Left ventricle myocardium inferior (tissue), 1 donor: ENCODE data around the gene C20orf202. TPM values are rescaled to one million over a fixed set of nuclear protein-coding genes. Genes with fewer than 3 reads are reported as not detected.

Experiments
- DNase-seq: peaks from one replicate; pipeline ENCODE4 v3.0.0-alpha.2; 2020
- H3K27ac ChIP-seq: fragments of 200-600 bp; replicated peaks from 2 replicates; pipeline ENCODE4 v1.8.0; 2021
- H3K27me3 ChIP-seq: fragments of 200-600 bp; 2 replicates; pipeline ENCODE4 v1.8.0; 2021; ENCODE audit warnings: low read depth
- H3K36me3 ChIP-seq: fragments of 200-600 bp; 2 replicates; pipeline ENCODE4 v1.8.0; 2021
- H3K4me1 ChIP-seq: fragments of 200-600 bp; 2 replicates; pipeline ENCODE4 v1.8.0; 2021
- H3K4me3 ChIP-seq: fragments of 200-600 bp; 2 replicates; pipeline ENCODE4 v1.8.0; 2021; ENCODE audit warnings: mild to moderate bottlenecking, moderate library complexity
- H3K9me3 ChIP-seq: fragments of 200-600 bp; replicated peaks from 2 replicates; pipeline ENCODE4 v1.8.0; 2021
- CTCF ChIP-seq: fragments of 200-600 bp; IDR thresholded peaks from 2 replicates; pipeline ENCODE4 v1.8.0; 2021; ENCODE audit warnings: antibody characterized with exemption, mild to moderate bottlenecking, borderline replicate concordance
- intact Hi-C: fragments of 100-400 bp; cut with micrococcal nuclease; formaldehyde crosslinking; loops from one replicate; pipeline ENCODE4 v1.11.0; 2022
- total RNA-seq: library from RNA; stranded (reverse); fragmentation: NEBNext Ultra II Directional; extraction: Animal tissue kit (Norgen Biotek cat#: 25700); gene quantifications from one replicate; pipeline ENCODE4 v1.2.1, GENCODE V29; 2021
- donor health status: DM: no; HTN: yes; CAD: no; lungs with severe emphysema.

C20orf202 gene
- total RNA-seq, 1 donor from 2014 or later, result 0.41 TPM

- TF ChIP-seq CTCF, result no peak
- Histone ChIP-seq H3K27ac (peak overlapping the region; percentile 42), H3K4me1 (peaks cover 43% of the 10 kb centered on the region), H3K4me3 (no peak overlapping the region), H3K36me3 (no peaks in the 10 kb centered on the region), H3K27me3 (peaks cover 31% of the 10 kb centered on the region), H3K9me3 (no peaks in the 10 kb centered on the region)
- intact Hi-C loops, result no loop called here
- DNase-seq, result no peak
Observed at GRCh38 chr20:1187605-1188171, 15.6 kb upstream of the C20orf202 start.

GRCh38 chr20:1188347-1188746 is 14.9 kb upstream of the C20orf202 start:
- DNase-seq, result no peak
- Histone ChIP-seq H3K27me3 (peaks cover 31% of the 10 kb centered on the region), H3K36me3 (no peaks in the 10 kb centered on the region), H3K27ac (no peak overlapping the region), H3K4me3 (no peak overlapping the region), H3K9me3 (no peaks in the 10 kb centered on the region), H3K4me1 (peaks cover 43% of the 10 kb centered on the region)
- TF ChIP-seq CTCF, result no peak
- intact Hi-C loops, result no loop called here

- intact Hi-C loops, result no loop called here
Observed at GRCh38 chr20:1189827-1190226, 13.4 kb upstream of the C20orf202 start.

GRCh38 chr20:1190847-1191246 is 12.4 kb upstream of the C20orf202 start:
- TF ChIP-seq CTCF, result no peak
- H3K9me3 ChIP-seq, result no peaks in the 10 kb centered on the region
- peaks cover 23% of the 10 kb centered on the region for H3K4me1 ChIP-seq
- intact Hi-C loops, result no loop called here
- H3K27me3 ChIP-seq, result peaks cover 8% of the 10 kb centered on the region
- no peak overlapping the region for H3K4me3 ChIP-seq
- no peak overlapping the region for H3K27ac ChIP-seq
- DNase-seq, result no peak
- H3K36me3 ChIP-seq, result no peaks in the 10 kb centered on the region

More at GRCh38 chr20:1189827-1190226, 13.4 kb upstream of the C20orf202 start:
- no peak for TF ChIP-seq CTCF
- Histone ChIP-seq H3K4me3 (no peak overlapping the region), H3K27ac (no peak overlapping the region), H3K36me3 (no peaks in the 10 kb centered on the region), H3K4me1 (peaks cover 33% of the 10 kb centered on the region), H3K9me3 (no peaks in the 10 kb centered on the region), H3K27me3 (peaks cover 18% of the 10 kb centered on the region)
- DNase-seq, result no peak

- TF ChIP-seq CTCF, result no peak
- Histone ChIP-seq H3K36me3 (no peaks in the 10 kb centered on the region), H3K4me1 (peaks cover 18% of the 10 kb centered on the region), H3K9me3 (no peaks in the 10 kb centered on the region), H3K27ac (no peak overlapping the region), H3K27me3 (peaks cover 4% of the 10 kb centered on the region), H3K4me3 (no peak overlapping the region)
- DNase-seq, result no peak
- intact Hi-C loops, result no loop called here
Observed at GRCh38 chr20:1191299-1191698, 12.0 kb upstream of the C20orf202 start.

- intact Hi-C loops, result no loop called here
- Histone ChIP-seq H3K36me3 (no peaks in the 10 kb centered on the region), H3K9me3 (no peaks in the 10 kb centered on the region), H3K27ac (no peak overlapping the region), H3K4me3 (no peak overlapping the region), H3K4me1 (no peaks in the 10 kb centered on the region), H3K27me3 (no peaks in the 10 kb centered on the region)
- no peak for TF ChIP-seq CTCF
- no peak for DNase-seq
Observed at GRCh38 chr20:1195226-1195625, 8.0 kb upstream of the C20orf202 start.
